Measurements from ENCODE around the gene CD274. TPM values are rescaled to one million over a fixed set of nuclear protein-coding genes. Genes with fewer than 3 reads are reported as not detected.

CD274 gene
- total and polyA plus RNA-seq, 2 experiments from 2014 or later = 0.07 TPM; not detected in 1

GRCh38 chr9:5448016-5448415, 2.3 kb upstream of the CD274 start:
- H3K4me3 ChIP-seq = no peak overlapping the region
- H3K9me2 ChIP-seq (replicated peaks; ENCODE audit: insufficient read depth) = no peaks in the 10 kb centered on the region
- H3K36me3 ChIP-seq (replicated peaks; ENCODE audit: insufficient read depth, low read depth) = no peaks in the 10 kb centered on the region
- no peak overlapping the region for H2AFZ ChIP-seq
- no peaks in the 10 kb centered on the region for H3K9me3 ChIP-seq (ENCODE audit: low read depth)
- no peak for DNase-seq (ENCODE audit: low spot score)
- H3K27me3 ChIP-seq = no peaks in the 10 kb centered on the region
- H3K4me2 ChIP-seq = no peak overlapping the region
- H3K27ac ChIP-seq = no peak overlapping the region
- no peaks in the 10 kb centered on the region for H4K20me1 ChIP-seq (ENCODE audit: insufficient read depth, poor library complexity, severe bottlenecking)
- H3K4me1 ChIP-seq (ENCODE audit: insufficient read depth) = no peaks in the 10 kb centered on the region
- no peak for TF ChIP-seq EZH2phosphoT487 (IDR thresholded peaks at IDR 0.05; ENCODE audit: low read depth, severe bottlenecking, unreplicated experiment)
- no peak for TF ChIP-seq CTCF (IDR thresholded peaks at IDR 0.05; ENCODE audit: poor library complexity)
- no peak for TF ChIP-seq EZH2 (IDR thresholded peaks at IDR 0.05; ENCODE audit: borderline replicate concordance)
- WGBS (ENCODE audit: low lambda C conversion rate, missing lambda C conversion rate) = 91% methylated on average over 2 of the region's 2 CpGs
- H3K79me2 ChIP-seq = no peaks in the 10 kb centered on the region

- Histone ChIP-seq H3K9me2 (replicated peaks; ENCODE audit: insufficient read depth) (no peaks in the 10 kb centered on the region), H3K4me3 (no peak overlapping the region), H3K79me2 (no peaks in the 10 kb centered on the region), H3K4me2 (no peak overlapping the region), H3K36me3 (replicated peaks; ENCODE audit: insufficient read depth, low read depth) (no peaks in the 10 kb centered on the region), H2AFZ (peak overlapping the region; percentile 80), H3K27ac (no peak overlapping the region), H4K20me1 (ENCODE audit: insufficient read depth, poor library complexity, severe bottlenecking) (no peaks in the 10 kb centered on the region), H3K4me1 (ENCODE audit: insufficient read depth) (no peaks in the 10 kb centered on the region), H3K27me3 (no peaks in the 10 kb centered on the region), H3K9me3 (ENCODE audit: low read depth) (no peaks in the 10 kb centered on the region)
- 92% methylated on average over 5 of the region's 5 CpGs for WGBS (ENCODE audit: low lambda C conversion rate, missing lambda C conversion rate)
- TF ChIP-seq CTCF (IDR thresholded peaks at IDR 0.05; ENCODE audit: poor library complexity) (no peak), EZH2phosphoT487 (IDR thresholded peaks at IDR 0.05; ENCODE audit: low read depth, severe bottlenecking, unreplicated experiment) (no peak), EZH2 (IDR thresholded peaks at IDR 0.05; ENCODE audit: borderline replicate concordance) (no peak)
- DNase-seq (ENCODE audit: low spot score) = no peak
These were observed 1.6 kb upstream of the CD274 start for GRCh38 chr9:5448461-5449435.

GRCh38 chr9:5449521-5450358, 602 bp upstream of the CD274 start:
- no peaks in the 10 kb centered on the region for H3K9me3 ChIP-seq (ENCODE audit: low read depth)
- no peaks in the 10 kb centered on the region for H3K36me3 ChIP-seq (replicated peaks; ENCODE audit: insufficient read depth, low read depth)
- peak overlapping the region; percentile 15 for H3K27ac ChIP-seq
- H3K4me2 ChIP-seq = peak overlapping the region; percentile 74
- 78% methylated on average over 15 of the region's 15 CpGs for WGBS (ENCODE audit: low lambda C conversion rate, missing lambda C conversion rate)
- H3K4me3 ChIP-seq = peak overlapping the region; percentile 9
- no peaks in the 10 kb centered on the region for H3K79me2 ChIP-seq
- no peaks in the 10 kb centered on the region for H3K4me1 ChIP-seq (ENCODE audit: insufficient read depth)
- no peaks in the 10 kb centered on the region for H4K20me1 ChIP-seq (ENCODE audit: insufficient read depth, poor library complexity, severe bottlenecking)
- no peak for DNase-seq (ENCODE audit: low spot score)
- peak overlapping the region; percentile 80 for H2AFZ ChIP-seq
- no peaks in the 10 kb centered on the region for H3K27me3 ChIP-seq
- TF ChIP-seq CTCF (IDR thresholded peaks at IDR 0.05; ENCODE audit: poor library complexity) (no peak), EZH2phosphoT487 (IDR thresholded peaks at IDR 0.05; ENCODE audit: low read depth, severe bottlenecking, unreplicated experiment) (no peak), EZH2 (IDR thresholded peaks at IDR 0.05; ENCODE audit: borderline replicate concordance) (no peak)
- no peaks in the 10 kb centered on the region for H3K9me2 ChIP-seq (replicated peaks; ENCODE audit: insufficient read depth)
